SK-N-SH (cell line): ENCODE data around the gene PRPF6. TPM values are rescaled to one million over a fixed set of nuclear protein-coding genes. Genes with fewer than 3 reads are reported as not detected.

Experiments
- CTCF ChIA-PET: fragments of 300-600, 350-600 bp; formaldehyde crosslinking; extraction: SDS; loops from one replicate; lab custom pipeline; 2021; lab: Yijun Ruan, JAX
- POLR2A ChIA-PET: fragments of 350-600 bp; sonication (Branson Sonifier 250); formaldehyde crosslinking; extraction: SDS; loops from one replicate; lab custom pipeline; 2020; ENCODE audit warnings: antibody characterized with exemption, inconsistent platforms; lab: Yijun Ruan, JAX
- DNase-seq: peaks from one replicate; pipeline ENCODE4 v3.0.0; 2012
- H2AFZ ChIP-seq: fragments of 200-600 bp; sonication (generic); 2 replicates; pipeline ENCODE4 v1.8.1; 2016; ENCODE audit warnings: antibody characterized with exemption, mild to moderate bottlenecking, low read depth
- H3F3A ChIP-seq: fragments of 200-600 bp; sonication (generic); replicated peaks from 2 replicates; pipeline ENCODE3; 2016; ENCODE audit warnings: antibody characterized with exemption, mild to moderate bottlenecking; ENCODE audit not compliant: insufficient read depth
- H3K27ac ChIP-seq, 2 experiments: fragments of 200-500 bp in 1 of 2; fragments of 200-600 bp in 1 of 2; sonication (Bioruptor generic) in 1 of 2; sonication (generic), shearing (Covaris generic) in 1 of 2; 2 replicates each; pipeline versions ENCODE4 v1.5.1 to v1.6.1; 2014 to 2016; ENCODE audit warnings: low read depth in 2 of 2, inconsistent platforms in 1 of 2, low read length in 1 of 2, mild to moderate bottlenecking in 1 of 2, mixed read lengths in 1 of 2
- H3K27me3 ChIP-seq: fragments of 200-600 bp; sonication (generic), shearing (Covaris generic); 2 replicates; pipeline ENCODE4 v1.6.1; 2016; ENCODE audit warnings: mixed run types; ENCODE audit not compliant: insufficient read depth
- H3K36me3 ChIP-seq, 2 experiments: fragments of 200-500 bp in 1 of 2; fragments of 200-600 bp in 1 of 2; sonication (Bioruptor generic) in 1 of 2; sonication (generic) in 1 of 2; replicated peaks in 1 of 2; 2 replicates each; pipeline versions ENCODE3 to v1.5.1; 2014 to 2016; ENCODE audit warnings: low read length in 1 of 2, mild to moderate bottlenecking in 1 of 2; ENCODE audit not compliant: insufficient read depth in 2 of 2, control insufficient read depth in 1 of 2
- H3K4me1 ChIP-seq, 2 experiments: fragments of 200-500 bp in 1 of 2; fragments of 200-600 bp in 1 of 2; sonication (Bioruptor generic) in 1 of 2; sonication (generic), shearing (Covaris generic) in 1 of 2; 2 replicates each; pipeline versions ENCODE4 v1.5.1 to v1.6.1; 2014 to 2016; ENCODE audit warnings: low read depth in 1 of 2, low read length in 1 of 2, mixed run types in 1 of 2; ENCODE audit not compliant: insufficient read depth in 2 of 2, control insufficient read depth in 1 of 2
- H3K4me2 ChIP-seq: fragments of 200-600 bp; sonication (generic), shearing (Covaris generic); 2 replicates; pipeline ENCODE4 v1.6.1; 2017; ENCODE audit warnings: mixed run types
- H3K4me3 ChIP-seq, 2 experiments: fragments of 200-500 bp in 1 of 2; fragments of 200-600 bp in 1 of 2; sonication (Bioruptor generic) in 1 of 2; sonication (generic), shearing (Covaris generic) in 1 of 2; 2 replicates each; pipeline versions ENCODE4 v1.5.1 to v1.8.1; 2014 to 2016; ENCODE audit warnings: low read depth in 2 of 2, inconsistent platforms in 1 of 2, low read length in 1 of 2, mild to moderate bottlenecking in 1 of 2, mixed read lengths in 1 of 2, moderate library complexity in 1 of 2
- H3K79me2 ChIP-seq: fragments of 200-600 bp; sonication (generic); 2 replicates; pipeline ENCODE4 v1.8.1; 2017; ENCODE audit warnings: mild to moderate bottlenecking; ENCODE audit not compliant: insufficient read depth
- H3K9ac ChIP-seq: fragments of 200-600 bp; sonication (generic); 2 replicates; pipeline ENCODE4 v1.6.1; 2017; ENCODE audit warnings: mixed run types
- H3K9me2 ChIP-seq: fragments of 200-600 bp; sonication (generic); 2 replicates; pipeline ENCODE4 v1.6.1; 2017; ENCODE audit warnings: mixed run types
- H3K9me3 ChIP-seq: fragments of 200-600 bp; sonication (generic); 2 replicates; pipeline ENCODE4 v1.6.1; 2017; ENCODE audit warnings: mixed run types, mild to moderate bottlenecking, moderate library complexity
- H4K20me1 ChIP-seq: fragments of 200-600 bp; sonication (generic); 2 replicates; pipeline ENCODE4 v1.6.1; 2017; ENCODE audit warnings: mild to moderate bottlenecking, mixed run types; ENCODE audit not compliant: insufficient read depth
- CHD2 ChIP-seq: fragments of 150-350 bp; IDR thresholded peaks from 2 replicates; pipeline ENCODE4 v1.6.1; 2018; ENCODE audit warnings: low read length; ENCODE audit not compliant: partially characterized antibody
- EP300 ChIP-seq, 2 experiments: IDR thresholded peaks; 2 replicates each; pipeline versions ENCODE4 v1.4.0 to v1.6.1; 2012; ENCODE audit warnings: borderline replicate concordance in 1 of 2, low read depth in 1 of 2, low read length in 1 of 2
- FOSL2 ChIP-seq: IDR thresholded peaks from 2 replicates; pipeline ENCODE4 v1.4.0; 2012; ENCODE audit warnings: low read depth, mild to moderate bottlenecking, moderate library complexity, borderline replicate concordance
- FOXJ3 ChIP-seq: sonication (generic); formaldehyde crosslinking; IDR thresholded peaks from 2 replicates; pipeline ENCODE4 v1.5.1; 2020; ENCODE audit warnings: mild to moderate bottlenecking, missing genetic modification reagents
- GABPA ChIP-seq: IDR thresholded peaks from 2 replicates; pipeline ENCODE4 v1.4.0; 2012; ENCODE audit warnings: low read depth, mild to moderate bottlenecking
- JUND ChIP-seq: IDR thresholded peaks from 2 replicates; pipeline ENCODE4 v1.4.0; 2012
- NRF1 ChIP-seq: IDR thresholded peaks from 2 replicates; pipeline ENCODE4 v1.6.1; 2012; ENCODE audit warnings: low read depth, mild to moderate bottlenecking, low read length
- POLR2AphosphoS5 ChIP-seq: IDR thresholded peaks from 2 replicates; pipeline ENCODE4 v1.6.1; 2012; ENCODE audit warnings: low read depth, low read length
- RCOR1 ChIP-seq: fragments of 150-350 bp; IDR thresholded peaks from 2 replicates; pipeline ENCODE4 v1.6.1; 2017; ENCODE audit warnings: antibody characterized with exemption, low read length
- RFX5 ChIP-seq: IDR thresholded peaks from 2 replicates; pipeline ENCODE4 v1.6.1; 2012; ENCODE audit warnings: mild to moderate bottlenecking, improper control_type of control experiment, low read length
- RXRA ChIP-seq: IDR thresholded peaks from 2 replicates; pipeline ENCODE4 v1.4.0; 2012; ENCODE audit warnings: low read depth, mild to moderate bottlenecking, borderline replicate concordance
- SIN3A ChIP-seq: IDR thresholded peaks from 2 replicates; pipeline ENCODE4 v1.6.1; 2012; ENCODE audit warnings: low read depth, mild to moderate bottlenecking, low read length, moderate library complexity, borderline replicate concordance
- SMC3 ChIP-seq: IDR thresholded peaks from 2 replicates; pipeline ENCODE4 v1.6.1; 2012; ENCODE audit warnings: low read depth, low read length, improper control_type of control experiment
- TCF12 ChIP-seq: IDR thresholded peaks from 2 replicates; pipeline ENCODE4 v1.4.0; 2012
- TEAD4 ChIP-seq: IDR thresholded peaks from 2 replicates; pipeline ENCODE4 v1.4.0; 2012; ENCODE audit warnings: mild to moderate bottlenecking, borderline replicate concordance; ENCODE audit not compliant: insufficient read depth
- WGBS: methylation state at CpG from one replicate; pipeline ENCODE4 v1.1.6; 2017; ENCODE audit warnings: low lambda C conversion rate; 5-methylcytosine and 5-hydroxymethylcytosine counted together
- polyA plus RNA-seq, 3 experiments: library from polyadenylated mRNA; depleted of rRNA; stranded (reverse); fragments of >200 nt; gene quantifications; 2 replicates each; pipeline ENCODE4 v1.2.3, GENCODE V29; 2012
- TF ChIP-seq, protein P1 (sequence below): IDR thresholded peaks from 2 replicates; pipeline ENCODE4 v1.6.1; 2012; ENCODE audit warnings: mild to moderate bottlenecking, low read depth, low read length, moderate library complexity
- TF ChIP-seq, protein P2 (sequence below): IDR thresholded peaks from 2 replicates; pipeline ENCODE4 v1.4.0; 2012; ENCODE audit warnings: low read depth, borderline replicate concordance
- TF ChIP-seq, protein P3 (sequence below): fragments of 200-600 bp; sonication (generic); IDR thresholded peaks from 2 replicates; pipeline ENCODE4 v1.6.1; 2017; ENCODE audit warnings: antibody characterized with exemption, mild to moderate bottlenecking, moderate library complexity
- TF ChIP-seq, protein P4 (sequence below): IDR thresholded peaks from 2 replicates; pipeline ENCODE4 v1.4.0; 2012; ENCODE audit warnings: low read depth

PRPF6 gene
- polyA plus RNA-seq, 1 of the 3 experiments (the other 2 are of a cell fraction) = 59.1 TPM

DNA sequence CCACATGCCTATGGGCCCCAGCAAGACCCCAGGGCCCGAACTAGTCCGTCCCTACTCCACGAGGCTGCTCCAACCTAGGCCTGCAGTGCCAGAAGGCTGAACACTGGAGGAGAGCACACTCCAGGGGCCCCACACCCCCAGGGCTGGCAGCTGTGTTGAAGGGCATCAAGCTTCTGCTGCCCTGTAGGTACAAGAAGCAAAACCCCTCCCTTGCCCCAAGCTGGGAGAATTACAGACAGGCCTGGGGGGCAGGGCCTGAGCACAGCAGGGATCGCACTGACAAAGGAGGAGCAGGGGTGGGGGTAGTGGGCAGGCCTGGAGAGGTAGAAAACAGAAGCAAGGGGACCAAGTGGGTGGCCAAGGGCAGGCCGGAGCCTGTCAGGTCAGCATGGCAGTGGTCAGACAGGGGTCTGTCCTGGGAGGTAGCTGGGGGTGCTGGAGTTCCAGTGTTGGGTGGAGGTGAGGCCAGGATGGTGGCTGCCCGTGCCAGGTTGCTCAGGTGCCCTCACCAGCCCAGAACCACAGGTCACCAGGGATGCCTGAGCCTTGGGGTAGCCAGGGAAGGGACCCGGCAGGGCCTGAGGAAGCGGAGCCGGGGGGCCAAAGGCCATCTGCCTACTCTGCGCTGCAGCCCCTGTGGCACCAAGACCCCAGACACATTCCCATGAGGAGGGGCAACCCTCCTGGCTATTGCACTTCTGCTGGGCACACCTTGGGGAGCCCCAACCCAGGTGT, 21.8 kb upstream of the PRPF6 start:
- Histone ChIP-seq H3K79me2 (peaks cover 21% of the 10 kb centered on the region), H4K20me1 (peaks cover 9% of the 10 kb centered on the region), H3K4me3 (no peak overlapping the region), H3K36me3 (peaks cover 0 to 49% of the 10 kb centered on the region in 2 experiments), H3K4me1 (peaks cover 2 to 17% of the 10 kb centered on the region in 2 experiments; a peak in 1 of 4 replicates)
- ChIA-PET POLR2A (no interaction called here), CTCF (interaction anchor here (1.0 to 4.8 kb wide), 4 partner anchors 12 to 49 kb away, joined by 3 to 32 read pairs (median 6); partner anchors contain the start of gene PRPF6)
- TF ChIP-seq, protein P1, sequence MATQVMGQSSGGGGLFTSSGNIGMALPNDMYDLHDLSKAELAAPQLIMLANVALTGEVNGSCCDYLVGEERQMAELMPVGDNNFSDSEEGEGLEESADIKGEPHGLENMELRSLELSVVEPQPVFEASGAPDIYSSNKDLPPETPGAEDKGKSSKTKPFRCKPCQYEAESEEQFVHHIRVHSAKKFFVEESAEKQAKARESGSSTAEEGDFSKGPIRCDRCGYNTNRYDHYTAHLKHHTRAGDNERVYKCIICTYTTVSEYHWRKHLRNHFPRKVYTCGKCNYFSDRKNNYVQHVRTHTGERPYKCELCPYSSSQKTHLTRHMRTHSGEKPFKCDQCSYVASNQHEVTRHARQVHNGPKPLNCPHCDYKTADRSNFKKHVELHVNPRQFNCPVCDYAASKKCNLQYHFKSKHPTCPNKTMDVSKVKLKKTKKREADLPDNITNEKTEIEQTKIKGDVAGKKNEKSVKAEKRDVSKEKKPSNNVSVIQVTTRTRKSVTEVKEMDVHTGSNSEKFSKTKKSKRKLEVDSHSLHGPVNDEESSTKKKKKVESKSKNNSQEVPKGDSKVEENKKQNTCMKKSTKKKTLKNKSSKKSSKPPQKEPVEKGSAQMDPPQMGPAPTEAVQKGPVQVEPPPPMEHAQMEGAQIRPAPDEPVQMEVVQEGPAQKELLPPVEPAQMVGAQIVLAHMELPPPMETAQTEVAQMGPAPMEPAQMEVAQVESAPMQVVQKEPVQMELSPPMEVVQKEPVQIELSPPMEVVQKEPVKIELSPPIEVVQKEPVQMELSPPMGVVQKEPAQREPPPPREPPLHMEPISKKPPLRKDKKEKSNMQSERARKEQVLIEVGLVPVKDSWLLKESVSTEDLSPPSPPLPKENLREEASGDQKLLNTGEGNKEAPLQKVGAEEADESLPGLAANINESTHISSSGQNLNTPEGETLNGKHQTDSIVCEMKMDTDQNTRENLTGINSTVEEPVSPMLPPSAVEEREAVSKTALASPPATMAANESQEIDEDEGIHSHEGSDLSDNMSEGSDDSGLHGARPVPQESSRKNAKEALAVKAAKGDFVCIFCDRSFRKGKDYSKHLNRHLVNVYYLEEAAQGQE = no peak
- TF ChIP-seq, protein P2, sequence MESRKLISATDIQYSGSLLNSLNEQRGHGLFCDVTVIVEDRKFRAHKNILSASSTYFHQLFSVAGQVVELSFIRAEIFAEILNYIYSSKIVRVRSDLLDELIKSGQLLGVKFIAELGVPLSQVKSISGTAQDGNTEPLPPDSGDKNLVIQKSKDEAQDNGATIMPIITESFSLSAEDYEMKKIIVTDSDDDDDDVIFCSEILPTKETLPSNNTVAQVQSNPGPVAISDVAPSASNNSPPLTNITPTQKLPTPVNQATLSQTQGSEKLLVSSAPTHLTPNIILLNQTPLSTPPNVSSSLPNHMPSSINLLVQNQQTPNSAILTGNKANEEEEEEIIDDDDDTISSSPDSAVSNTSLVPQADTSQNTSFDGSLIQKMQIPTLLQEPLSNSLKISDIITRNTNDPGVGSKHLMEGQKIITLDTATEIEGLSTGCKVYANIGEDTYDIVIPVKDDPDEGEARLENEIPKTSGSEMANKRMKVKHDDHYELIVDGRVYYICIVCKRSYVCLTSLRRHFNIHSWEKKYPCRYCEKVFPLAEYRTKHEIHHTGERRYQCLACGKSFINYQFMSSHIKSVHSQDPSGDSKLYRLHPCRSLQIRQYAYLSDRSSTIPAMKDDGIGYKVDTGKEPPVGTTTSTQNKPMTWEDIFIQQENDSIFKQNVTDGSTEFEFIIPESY = no peak
- TF ChIP-seq, protein P3, sequence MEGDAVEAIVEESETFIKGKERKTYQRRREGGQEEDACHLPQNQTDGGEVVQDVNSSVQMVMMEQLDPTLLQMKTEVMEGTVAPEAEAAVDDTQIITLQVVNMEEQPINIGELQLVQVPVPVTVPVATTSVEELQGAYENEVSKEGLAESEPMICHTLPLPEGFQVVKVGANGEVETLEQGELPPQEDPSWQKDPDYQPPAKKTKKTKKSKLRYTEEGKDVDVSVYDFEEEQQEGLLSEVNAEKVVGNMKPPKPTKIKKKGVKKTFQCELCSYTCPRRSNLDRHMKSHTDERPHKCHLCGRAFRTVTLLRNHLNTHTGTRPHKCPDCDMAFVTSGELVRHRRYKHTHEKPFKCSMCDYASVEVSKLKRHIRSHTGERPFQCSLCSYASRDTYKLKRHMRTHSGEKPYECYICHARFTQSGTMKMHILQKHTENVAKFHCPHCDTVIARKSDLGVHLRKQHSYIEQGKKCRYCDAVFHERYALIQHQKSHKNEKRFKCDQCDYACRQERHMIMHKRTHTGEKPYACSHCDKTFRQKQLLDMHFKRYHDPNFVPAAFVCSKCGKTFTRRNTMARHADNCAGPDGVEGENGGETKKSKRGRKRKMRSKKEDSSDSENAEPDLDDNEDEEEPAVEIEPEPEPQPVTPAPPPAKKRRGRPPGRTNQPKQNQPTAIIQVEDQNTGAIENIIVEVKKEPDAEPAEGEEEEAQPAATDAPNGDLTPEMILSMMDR = no peak
- no peak for TF ChIP-seq RXRA
- TF ChIP-seq EP300 (IDR thresholded peaks at IDR 0.05; ENCODE audit: borderline replicate concordance in 1 of 2, low read depth in 1 of 2, low read length in 1 of 2) = no peak
- TF ChIP-seq GABPA = no peak
- TF ChIP-seq SMC3 = no peak
- no peak for TF ChIP-seq RFX5
- TF ChIP-seq CHD2 = no peak
- no peak for TF ChIP-seq TCF12
- no peak for TF ChIP-seq POLR2AphosphoS5
- no peak for TF ChIP-seq TEAD4
- TF ChIP-seq, protein P4, sequence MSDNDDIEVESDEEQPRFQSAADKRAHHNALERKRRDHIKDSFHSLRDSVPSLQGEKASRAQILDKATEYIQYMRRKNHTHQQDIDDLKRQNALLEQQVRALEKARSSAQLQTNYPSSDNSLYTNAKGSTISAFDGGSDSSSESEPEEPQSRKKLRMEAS = no peak
- TF ChIP-seq FOSL2 = no peak
- no peak for TF ChIP-seq NRF1
- no peak for TF ChIP-seq SIN3A
- no peak for TF ChIP-seq RCOR1
- TF ChIP-seq FOXJ3 = no peak
- no peak for TF ChIP-seq JUND
- TF ChIP-seq, all 33 proteins: peak for 0
- Histone ChIP-seq H3K27ac (no peak overlapping the region), H2AFZ (no peak overlapping the region), H3K9me2 (no peaks in the 10 kb centered on the region), H3K9me3 (no peaks in the 10 kb centered on the region), H3K9ac (no peak overlapping the region), H3K27me3 (no peaks in the 10 kb centered on the region), H3K4me2 (no peak overlapping the region), H3F3A (peaks cover 8% of the 10 kb centered on the region)
- WGBS = 91% methylated on average over 2 of the region's 10 CpGs
- no peak for DNase-seq
